ENCODE measurements around the gene GABRQ.
"Not testable (repeated sequence)": the region's sequence is repeated elsewhere in the genome, so short reads cannot be mapped to it uniquely, and the experiment has no call there.

GABRQ gene

DNA sequence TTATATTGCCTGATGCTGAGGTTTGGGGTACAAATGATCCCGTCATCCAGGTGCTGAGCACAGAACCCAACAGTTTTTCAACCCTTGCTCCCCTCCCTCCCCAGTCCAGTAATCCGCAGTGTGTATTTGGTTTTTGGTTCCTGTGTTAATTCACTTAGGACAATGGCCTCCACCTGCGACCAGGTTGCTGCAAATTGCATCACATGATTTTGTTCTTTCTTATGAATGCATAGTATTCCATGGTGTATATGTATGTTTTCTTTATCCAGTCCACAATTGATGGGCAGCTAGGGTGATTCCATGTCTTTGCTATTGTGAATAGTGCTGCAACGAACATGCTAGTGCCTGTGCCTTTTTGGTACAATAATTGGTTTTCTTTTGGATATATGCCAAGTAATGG is 25.4 kb downstream of the GABRQ start:
- no peak for DNase-seq

- no peak for DNase-seq
These were observed 36.4 kb downstream of the GABRQ start for GRCh38 chrX:152674135-152674534.

- DNase-seq = not testable (repeated sequence)
These were observed 37.0 kb downstream of the GABRQ start for GRCh38 chrX:152674652-152675051.

DNA sequence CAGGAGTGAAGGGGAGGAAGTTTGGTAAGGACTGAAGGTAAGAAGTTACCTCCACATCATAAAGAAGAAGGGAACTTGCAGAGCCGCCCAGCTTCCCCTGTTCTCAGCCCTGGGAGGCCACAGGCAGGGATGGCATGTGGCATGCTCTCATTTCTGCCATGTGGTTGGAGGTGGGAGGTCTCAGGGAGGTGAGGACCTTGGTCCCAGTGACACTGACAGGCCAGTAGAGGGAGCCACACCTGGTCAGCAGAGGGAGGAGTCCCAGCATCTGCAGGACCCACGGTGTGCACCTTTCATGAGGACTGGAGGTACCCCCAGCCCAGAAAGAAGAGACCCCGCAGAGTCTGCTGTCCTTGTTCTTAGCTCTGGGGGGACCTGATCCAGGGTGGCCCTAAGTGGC is 43.3 kb downstream of the GABRQ start:
- DNase-seq = not testable (repeated sequence)

- not testable (repeated sequence) for DNase-seq
These were observed 60.5 kb downstream of the GABRQ start, which contains the start of gene MAGEA3 for GRCh38 chrX:152697952-152698931. Gene MAGEA3, plus strand, starts transcription at chrX:152698794. Its CDS starts 2,039 bp downstream, at chrX:152700833.

- not testable (repeated sequence) for DNase-seq
These were observed 62.7 kb downstream of the GABRQ start for GRCh38 chrX:152700390-152700789.

DNA sequence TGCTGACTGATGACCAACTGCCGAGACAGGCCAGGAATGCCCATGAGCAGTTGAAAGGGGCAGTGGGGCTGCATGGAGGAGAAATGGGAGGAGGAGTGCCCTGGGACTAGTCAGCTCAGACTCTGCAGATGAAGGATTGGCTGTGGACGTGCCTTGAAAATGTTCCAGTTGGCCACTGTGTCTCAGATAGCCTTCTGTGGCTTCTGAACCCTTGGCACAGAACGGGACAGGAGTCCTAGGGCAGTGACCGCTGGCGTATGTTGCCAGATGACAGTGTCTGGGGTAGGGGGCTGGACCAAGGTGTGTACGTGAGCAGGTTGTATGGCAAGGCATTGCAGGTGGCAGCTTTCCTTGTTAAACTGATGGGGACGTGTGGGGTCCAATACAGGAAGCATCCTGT is 68.8 kb downstream of the GABRQ start:
- not testable (repeated sequence) for DNase-seq
